Stimulated activated CD4-positive, alpha-beta T cell treated with anti-CD3 and anti-CD28 coated beads, Interleukin-4, amount 100 ng/mL, for 4 hours (primary cell): ENCODE measurements around the gene UBE2S.

Experiments used
- DNase-seq, 2 experiments: peaks; one replicate each; pipeline ENCODE4 v3.0.0-alpha.2; 2020

UBE2S gene

DNA sequence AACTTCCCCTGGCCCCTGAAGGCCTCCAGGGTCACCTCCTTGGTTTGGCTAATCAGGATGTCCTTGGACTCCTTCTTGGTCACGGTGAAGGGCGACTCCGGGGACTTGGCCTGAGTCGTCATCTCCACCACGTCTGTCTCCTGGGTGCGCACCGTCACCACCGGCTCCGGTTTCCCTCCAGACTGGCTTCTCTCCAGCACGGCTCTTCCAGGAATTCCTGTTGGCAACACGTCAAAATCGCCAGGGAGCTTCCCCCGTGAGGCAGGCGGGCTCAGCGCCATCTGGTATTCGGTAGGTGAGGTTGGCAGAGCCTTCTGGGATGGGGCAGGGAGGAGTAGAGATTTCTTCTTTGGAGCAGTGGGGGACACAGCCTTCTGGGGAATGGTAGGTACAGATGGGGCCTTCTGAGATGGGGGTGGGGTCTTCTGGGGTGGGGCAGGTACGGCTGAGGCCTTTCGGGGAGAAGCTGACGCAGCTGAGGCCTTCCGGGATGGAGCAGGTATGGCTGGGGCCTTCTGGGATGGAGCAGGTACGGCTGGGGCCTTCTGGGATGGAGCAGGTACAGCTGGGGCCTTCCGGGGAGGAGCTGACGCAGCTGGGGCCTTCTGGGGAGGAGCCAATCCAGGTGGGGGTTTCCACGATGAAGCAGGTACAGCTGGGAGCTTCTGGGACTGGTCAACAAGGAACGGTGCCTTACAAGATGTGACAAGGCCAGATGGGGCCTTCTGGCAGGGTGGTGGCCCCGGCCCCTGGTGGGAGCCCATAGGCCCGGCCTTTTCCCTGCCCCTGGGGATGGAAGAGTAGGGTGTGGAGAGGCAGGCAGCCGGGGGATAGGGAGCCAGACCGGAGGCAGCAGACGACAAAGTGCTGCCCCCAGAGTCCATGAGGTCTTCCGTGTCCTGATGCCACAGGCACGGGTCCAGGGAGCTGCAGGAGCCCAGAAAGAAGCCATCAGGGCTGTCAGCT is 48.4 kb downstream of the UBE2S start:
- no peak for DNase-seq

GRCh38 chr19:55358493-55358892 is 49.1 kb downstream of the UBE2S start:
- no peak for DNase-seq

GRCh38 chr19:55355213-55355821 is 52.3 kb downstream of the UBE2S start:
- no peak for DNase-seq

- no peak for DNase-seq
These were observed 52.8 kb downstream of the UBE2S start, which contains the start of gene COX6B2 for GRCh38 chr19:55354698-55355212. COX6B2 (minus strand) TSS chr19:55354719; CDS start chr19:55354521, 198 bp downstream.

GRCh38 chr19:55353803-55354697 is 53.5 kb downstream of the UBE2S start:
- DNase-seq: peak; percentile 46 to 56

DNA sequence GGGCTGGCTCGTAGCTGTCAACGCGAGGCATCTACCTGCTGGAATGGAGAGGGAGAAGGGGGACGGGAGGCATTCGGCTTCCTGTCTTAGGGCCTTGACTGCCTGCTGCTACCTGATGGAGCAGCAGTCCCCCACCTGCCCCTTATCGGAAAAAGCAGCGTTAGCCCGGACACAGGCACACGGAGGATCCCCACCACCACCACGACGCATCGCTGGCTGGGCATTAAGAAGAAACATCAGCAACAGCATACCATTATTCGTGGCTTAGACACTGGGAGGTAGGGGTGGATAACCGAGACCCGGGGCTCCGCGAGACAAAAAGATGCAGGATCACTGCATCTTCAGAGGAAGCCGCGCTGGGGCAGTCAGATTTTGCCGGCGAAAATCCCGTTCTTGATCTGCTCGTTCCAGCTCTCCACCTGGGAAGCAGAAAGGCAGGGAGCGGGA is 54.2 kb downstream of the UBE2S start:
- no peak for DNase-seq

- DNase-seq: no peak
These were observed 54.9 kb downstream of the UBE2S start for GRCh38 chr19:55352549-55353145.

- DNase-seq: no peak
These were observed 55.5 kb downstream of the UBE2S start for GRCh38 chr19:55352040-55352439.

DNA sequence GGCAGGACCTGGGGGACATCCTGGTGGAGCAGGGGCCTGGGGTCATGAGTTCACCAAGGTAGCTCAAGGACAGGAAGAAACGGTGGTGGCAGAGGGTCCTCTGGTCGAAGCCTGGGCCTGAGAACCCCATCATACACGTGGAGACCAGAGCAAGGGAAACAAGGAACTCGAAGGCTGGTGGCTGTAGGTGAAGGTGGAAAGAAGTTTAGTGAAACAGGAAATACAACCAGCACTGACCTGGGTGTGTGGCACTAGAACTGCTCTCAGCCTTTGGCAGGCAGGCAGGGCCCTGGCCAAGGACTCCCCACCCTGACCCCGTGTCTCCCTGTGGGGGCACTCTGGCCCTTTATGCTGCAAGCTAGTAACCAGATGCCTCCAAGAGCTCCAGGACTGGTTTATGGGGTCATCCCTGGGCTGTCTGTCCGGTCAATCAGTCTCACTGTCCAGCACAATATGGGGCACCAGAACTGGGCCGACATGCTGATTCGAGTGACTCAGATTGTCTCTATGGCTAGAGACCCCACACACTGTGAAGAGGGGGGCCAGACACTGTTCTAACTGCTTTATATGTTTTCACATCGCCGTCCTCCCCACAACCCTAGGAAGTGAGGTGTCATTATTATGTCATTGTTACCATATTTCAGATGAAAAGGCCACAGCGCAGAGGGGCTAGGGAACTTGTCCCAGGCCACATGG is 56.8 kb downstream of the UBE2S start:
- no peak for DNase-seq
